NCI-H2196 treated with DMSO at 0.1 percent for 48 hours (cell line): Measurements from ENCODE around the gene ILDR2.
"Not testable (repeated sequence)": the region's sequence is repeated elsewhere in the genome, so short reads cannot be mapped to it uniquely, and the experiment has no call there.

Experiments
- DNase-seq: peaks from one replicate; lab custom pipeline; 2025; ENCODE audit not compliant: unreplicated experiment; lab: John Stamatoyannopoulos, UW

ILDR2 gene

GRCh38 chr1:166889776-166890175 is 85.6 kb downstream of the ILDR2 start:
- DNase-seq: no peak

GRCh38 chr1:166888373-166889111 is 86.8 kb downstream of the ILDR2 start:
- no peak for DNase-seq

GRCh38 chr1:166884971-166885370 is 90.4 kb downstream of the ILDR2 start:
- no peak for DNase-seq

- DNase-seq: no peak
These were observed 91.2 kb downstream of the ILDR2 start for GRCh38 chr1:166884040-166884642.

- no peak for DNase-seq
These were observed 92.4 kb downstream of the ILDR2 start for GRCh38 chr1:166882893-166883292.

- DNase-seq: not testable (repeated sequence)
These were observed 97.0 kb downstream of the ILDR2 start for GRCh38 chr1:166878173-166878917.

- DNase-seq: no peak
These were observed 98.9 kb downstream of the ILDR2 start for GRCh38 chr1:166876540-166876838.

- peak; percentile 98 for DNase-seq
These were observed 99.4 kb downstream of the ILDR2 start, which contains the start of gene TADA1 for GRCh38 chr1:166875734-166876539. Gene TADA1 (minus strand): TSS chr1:166876264. CDS start chr1:166876233, 31 bp downstream.

GRCh38 chr1:166875302-166875733 is 100.0 kb downstream of the ILDR2 start:
- DNase-seq: no peak

GRCh38 chr1:166874464-166874863 is 100.9 kb downstream of the ILDR2 start:
- DNase-seq: no peak

- no peak for DNase-seq
These were observed 104.8 kb downstream of the ILDR2 start for GRCh38 chr1:166870584-166870983.

- no peak for DNase-seq
These were observed 105.8 kb downstream of the ILDR2 start for GRCh38 chr1:166869318-166870099.

GRCh38 chr1:166868639-166869038 is 106.7 kb downstream of the ILDR2 start:
- no peak for DNase-seq

- no peak for DNase-seq
These were observed 109.4 kb downstream of the ILDR2 start for GRCh38 chr1:166865926-166866325.

GRCh38 chr1:166859597-166859996 is 115.7 kb downstream of the ILDR2 start:
- no peak for DNase-seq

- DNase-seq: no peak
These were observed 116.5 kb downstream of the ILDR2 start for GRCh38 chr1:166858726-166859419.
